Stimulated activated CD4-positive, alpha-beta T cell treated with anti-CD3 and anti-CD28 coated beads, Interleukin-15, amount 100 ng/mL, for 48 hours (primary cell): ENCODE measurements around the gene POLRMT.
A peak's percentile ranks its signal among the peaks of the same experiment; 100 is the strongest.

Source experiments
- DNase-seq, 2 donors: peaks; one replicate each; pipeline ENCODE4 v3.0.0-alpha.2; 2020; ENCODE audit warnings: low read depth in 2 of 2

POLRMT gene

DNA sequence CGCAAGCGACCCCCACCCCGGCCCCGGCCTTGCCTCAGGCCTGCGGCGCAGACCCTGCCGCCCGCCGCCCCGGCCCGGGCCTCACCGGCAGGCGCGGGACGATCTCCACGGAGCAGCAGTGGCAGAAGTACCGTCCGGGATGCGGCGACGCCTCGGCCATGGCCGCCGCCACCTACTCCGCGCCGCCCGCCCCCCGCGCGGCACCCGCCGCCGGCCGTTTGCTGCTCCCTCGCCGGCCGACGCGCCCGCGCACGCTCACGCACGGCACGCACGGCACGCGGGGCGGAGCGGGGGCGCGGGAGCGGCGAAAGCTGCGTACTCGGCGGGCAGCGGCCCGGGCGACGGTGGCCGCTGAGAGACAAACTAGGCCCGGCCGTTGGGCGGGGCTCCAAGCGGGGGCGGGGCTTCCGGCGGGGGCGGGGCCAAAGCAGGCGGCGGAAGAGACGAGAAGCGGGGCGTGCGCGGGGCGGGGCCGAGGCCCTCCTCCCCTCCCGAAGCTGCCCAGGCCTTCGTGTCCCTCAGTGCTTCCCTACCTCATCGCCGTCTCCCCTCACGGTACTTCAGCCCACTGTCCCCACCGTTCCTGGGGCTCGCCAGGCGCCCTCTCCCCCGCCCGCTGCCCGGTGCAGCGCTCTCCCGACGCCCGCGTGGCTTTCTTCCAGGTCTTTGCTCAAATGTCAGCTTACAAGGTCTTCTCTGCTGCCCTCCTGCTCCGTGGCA lies 29.8 kb upstream of the POLRMT start, which contains the start of gene RNF126:
Gene RNF126 (minus strand): TSS at position 253 of the 720 bp plus-strand sequence. CDS start 93 bp downstream, at position 160.
- peak; percentile 88 to 93 for DNase-seq

DNA sequence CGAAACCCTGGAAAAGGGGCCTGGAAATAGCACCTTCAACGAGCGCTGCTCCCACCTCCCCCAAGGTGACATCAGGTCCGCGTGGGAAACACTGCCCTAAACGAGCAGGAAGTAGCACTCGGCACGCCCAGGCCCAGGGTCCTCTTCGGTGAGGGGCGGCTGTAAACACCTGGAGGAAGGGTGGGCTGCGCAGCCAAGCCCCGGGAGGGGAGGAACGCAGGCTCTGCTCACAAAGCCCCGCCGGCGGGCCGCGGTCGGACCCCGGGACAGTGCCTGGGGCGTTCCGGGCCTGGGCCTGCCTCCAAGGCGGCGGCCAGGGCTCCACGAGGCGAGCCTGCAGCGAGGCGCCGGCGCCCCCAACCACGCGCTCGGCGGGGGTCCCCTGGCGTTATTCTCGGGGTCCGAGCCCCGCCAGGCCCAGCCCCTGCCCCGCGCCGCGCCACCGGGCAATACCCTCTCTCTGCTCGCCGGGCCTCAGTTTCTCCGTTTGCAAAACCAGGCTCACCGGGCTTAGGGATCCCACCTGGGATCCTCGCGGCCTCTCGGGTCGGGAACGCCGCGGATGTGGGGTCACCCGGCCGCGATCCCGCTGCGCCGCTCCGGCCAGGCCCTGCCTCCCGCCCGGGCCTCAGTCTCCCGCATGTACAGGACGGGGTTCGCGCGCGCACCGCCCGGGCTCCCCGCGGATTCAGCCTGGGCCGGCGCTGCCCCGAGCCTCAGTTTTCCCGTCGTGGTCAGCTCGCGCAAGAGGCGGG lies 29.0 kb upstream of the POLRMT start:
- peak; percentile 62 to 67 for DNase-seq

DNA sequence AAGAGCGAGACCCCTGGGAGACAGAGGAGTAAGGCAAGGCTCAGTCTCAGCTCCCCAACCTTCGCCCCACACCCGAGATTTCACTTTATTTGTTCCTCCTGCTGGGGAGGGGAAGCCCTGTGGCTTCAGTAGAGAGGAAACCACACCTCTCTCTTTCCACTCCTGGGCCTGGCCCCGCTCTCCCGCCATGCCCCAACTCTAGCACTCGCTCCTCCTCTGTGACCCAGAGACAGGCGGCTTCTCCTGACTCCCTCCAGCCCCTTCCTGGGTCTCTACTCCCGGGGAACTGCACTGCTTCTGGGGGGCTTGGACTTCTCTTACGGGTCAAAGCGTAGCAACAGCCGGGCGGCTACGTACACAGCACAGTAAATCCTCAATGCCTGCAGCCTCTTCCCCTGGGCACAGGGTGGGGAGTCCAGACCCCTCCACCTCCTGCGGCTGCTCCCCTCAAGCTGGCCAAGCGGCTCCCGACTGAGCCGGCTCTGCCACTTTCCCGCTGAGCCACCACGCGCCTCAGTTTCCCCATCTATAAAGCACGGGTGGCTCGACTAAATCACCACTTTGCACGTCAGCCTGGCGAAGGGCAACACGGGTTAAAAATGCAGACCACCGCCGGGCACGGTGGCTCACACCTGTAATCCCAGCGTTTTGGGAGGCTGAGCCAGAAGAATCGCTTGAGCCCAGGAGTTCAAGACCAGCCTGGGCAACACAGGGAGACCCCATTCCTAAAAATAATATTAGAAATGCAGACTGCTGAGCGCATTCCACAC lies 28.3 kb upstream of the POLRMT start:
- peak in 1 of 2 donors; percentile 50 for DNase-seq

DNA sequence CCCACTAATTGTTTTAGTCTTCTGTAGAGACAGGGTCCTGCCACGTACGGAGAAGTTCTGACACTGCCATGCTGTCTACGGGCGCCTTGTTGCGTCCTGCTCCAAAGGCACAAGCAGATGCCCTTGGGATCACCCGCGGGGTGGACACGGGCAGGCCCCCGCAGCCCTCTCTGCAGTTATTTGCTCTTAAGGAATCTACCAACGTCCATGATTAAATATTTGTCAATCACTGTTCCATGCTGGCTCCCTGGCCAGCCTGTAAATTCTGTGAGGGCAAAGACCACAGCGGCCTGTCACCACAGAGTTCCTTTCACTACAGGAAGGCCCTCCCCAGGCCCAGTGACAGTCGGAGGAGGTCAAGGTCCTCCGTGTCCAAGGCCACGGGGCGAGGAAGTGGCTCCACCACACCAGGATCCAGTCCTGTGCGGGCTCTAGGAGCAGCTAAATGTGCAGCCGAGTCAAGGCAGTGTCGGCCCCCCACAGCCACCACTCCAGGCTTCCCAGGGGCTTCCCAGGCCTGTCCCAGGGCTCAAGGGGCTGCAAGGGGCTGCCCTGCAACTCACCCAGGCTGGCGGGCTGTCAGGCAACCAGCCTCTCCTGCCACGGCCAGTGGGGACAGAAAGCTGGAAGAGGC lies 27.6 kb upstream of the POLRMT start:
- DNase-seq: no peak

DNA sequence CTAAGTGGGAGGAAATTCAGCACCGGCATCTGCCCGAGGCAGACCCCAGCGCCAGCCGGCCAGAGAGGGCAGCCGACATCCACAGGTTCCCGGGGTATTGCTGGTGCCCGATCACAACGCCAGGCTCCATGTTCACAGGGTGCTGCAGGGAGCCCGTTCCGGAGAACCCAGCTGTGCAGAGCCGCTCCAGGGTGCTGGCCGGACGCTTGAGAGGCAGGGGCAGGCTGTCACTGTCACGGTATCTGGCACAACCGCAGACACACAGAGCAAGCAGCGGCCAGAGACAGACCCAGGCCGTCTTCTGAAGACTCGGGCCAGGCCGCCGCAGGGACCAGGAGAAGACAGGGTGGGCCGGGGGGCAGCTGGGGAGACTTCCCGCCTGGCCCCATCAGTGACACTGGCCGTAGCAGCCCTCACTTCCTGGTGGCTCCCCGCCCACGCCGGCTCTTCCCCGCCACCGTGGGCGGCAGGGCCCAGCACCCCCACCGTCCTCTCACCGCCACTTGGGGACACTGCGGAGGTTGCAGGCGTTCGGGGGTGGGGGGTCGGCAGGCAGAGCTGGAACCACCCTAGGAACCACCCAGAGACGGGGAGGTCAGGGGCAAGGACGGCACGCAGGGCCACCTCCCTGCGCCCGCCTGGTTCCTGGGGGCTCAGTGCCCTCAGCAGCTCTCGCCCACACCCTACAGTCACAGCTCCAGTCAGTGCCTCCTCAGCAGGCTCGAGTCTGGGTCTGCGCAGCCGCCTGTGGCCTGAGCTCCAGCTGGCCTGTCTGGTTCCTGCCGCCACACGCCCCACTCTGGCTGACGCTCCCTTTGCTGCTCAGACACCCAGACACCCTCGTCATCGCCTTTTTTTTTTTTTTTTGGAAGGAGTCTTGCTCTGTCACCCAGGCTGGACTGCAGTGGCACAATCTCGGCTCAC lies 25.8 kb upstream of the POLRMT start:
- no peak for DNase-seq

DNA sequence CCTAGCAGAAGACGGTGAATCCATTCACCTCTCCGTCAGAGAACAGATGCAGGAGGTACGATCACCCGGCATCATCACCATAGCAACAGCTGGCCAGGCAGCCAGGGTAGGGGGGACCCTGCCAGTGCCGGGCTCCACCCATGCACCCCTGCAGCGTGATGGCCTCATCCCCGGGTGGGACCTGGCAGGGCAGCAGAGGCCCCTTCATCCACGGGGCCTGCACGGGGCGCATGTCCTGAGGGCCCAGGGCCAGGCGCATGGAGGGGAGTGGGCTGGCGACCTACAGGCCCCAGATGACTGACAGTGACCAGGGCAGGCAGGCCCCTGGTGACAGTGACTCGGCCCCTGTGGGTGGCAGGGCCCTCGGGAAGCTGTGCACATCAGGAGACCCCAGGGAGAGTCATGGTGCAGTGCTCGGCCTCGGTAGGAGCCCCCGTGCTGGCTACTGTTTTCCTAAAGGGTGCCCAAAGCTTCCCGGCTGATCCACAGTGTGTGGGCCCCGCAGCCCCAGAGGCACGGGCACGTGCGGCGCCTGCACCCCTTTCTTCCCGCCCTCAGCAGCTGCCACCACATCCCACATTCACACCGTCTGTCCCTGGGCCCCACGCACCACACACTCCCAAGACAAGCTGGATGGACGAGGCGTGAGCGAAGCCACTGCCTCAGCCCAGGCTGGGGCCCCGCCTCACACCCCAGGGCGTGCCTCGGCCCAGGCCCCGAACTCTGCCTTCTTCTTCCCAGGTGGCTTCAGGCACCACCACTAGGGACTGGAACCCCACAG lies 24.9 kb upstream of the POLRMT start:
- DNase-seq: no peak

DNA sequence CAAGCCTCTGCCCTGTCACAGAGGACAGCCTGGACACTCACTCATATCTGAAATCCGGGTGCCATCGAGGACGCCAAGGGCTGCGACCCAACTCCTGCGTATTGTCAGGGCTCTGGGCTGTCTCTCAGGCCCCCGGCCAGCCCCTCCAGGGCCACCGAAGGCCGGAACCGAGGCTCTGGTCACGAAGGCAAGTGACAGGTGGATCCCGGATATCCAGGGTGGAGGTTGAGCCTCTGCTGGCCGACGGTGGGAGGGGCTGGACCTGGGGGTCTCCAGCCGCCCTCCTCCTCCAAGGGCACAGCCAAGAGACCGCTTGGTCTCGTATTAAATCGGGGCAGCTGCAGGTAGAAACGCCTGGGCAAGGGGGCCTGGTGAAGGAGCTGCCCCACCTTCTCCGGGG lies 24.3 kb upstream of the POLRMT start:
- DNase-seq: no peak

DNA sequence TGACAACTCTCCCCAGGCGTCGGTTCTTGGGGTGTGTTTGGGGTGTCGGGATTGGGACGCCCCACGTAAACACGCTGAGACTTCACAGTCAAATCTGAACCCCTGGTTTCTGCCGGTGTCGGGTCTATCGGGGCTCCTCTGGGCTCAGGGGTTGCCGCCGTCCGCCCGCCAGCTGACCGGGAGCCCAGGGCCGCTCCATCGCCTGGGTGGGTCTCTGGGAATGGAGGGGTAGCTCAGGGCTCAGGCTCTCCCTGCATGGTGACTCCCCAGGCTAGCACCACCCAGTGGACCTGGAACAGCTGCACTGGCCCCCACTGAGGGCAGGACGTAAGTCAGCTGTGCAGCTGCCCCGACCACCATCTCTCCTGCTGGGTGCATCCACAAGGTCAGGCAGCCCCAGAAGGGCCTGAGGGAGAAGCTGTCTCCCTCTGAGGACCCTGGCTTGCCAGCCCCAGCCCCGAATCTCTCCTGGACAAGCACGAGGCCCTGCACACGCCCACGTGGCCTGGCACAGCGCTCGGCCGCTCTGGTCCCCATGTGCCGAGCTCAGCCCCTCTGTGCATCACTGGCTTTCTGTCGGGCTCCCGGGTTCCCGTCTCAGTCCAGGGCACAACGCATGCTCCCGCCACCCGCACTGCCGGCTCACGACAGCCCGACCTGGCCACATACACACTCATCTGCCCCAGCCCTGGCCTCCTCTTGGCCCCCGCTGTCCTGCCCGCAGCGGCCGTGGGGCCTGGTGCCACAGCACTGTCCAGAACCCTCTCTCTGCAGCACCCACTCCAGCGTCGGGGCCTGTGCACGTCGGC lies 23.6 kb upstream of the POLRMT start:
- no peak for DNase-seq

DNA sequence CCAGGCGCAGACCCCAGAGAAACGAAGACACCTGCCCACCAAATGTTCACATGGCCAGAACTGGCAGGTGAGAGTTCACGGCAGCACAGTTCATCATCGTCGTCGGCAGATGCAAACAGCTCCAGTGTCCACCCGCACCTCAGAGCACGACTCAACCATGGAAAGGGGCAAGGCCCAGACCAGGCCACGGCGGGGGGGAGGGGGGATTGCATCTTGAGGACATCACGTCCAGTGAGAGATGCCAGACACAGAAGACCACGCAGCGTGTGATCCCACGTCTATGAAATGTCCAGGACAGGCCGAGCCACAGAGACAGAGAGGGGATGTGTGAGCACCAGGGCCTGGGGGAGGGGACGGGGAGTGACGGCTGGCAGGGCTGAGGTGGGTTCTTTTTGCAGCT lies 22.4 kb upstream of the POLRMT start:
- DNase-seq: no peak

DNA sequence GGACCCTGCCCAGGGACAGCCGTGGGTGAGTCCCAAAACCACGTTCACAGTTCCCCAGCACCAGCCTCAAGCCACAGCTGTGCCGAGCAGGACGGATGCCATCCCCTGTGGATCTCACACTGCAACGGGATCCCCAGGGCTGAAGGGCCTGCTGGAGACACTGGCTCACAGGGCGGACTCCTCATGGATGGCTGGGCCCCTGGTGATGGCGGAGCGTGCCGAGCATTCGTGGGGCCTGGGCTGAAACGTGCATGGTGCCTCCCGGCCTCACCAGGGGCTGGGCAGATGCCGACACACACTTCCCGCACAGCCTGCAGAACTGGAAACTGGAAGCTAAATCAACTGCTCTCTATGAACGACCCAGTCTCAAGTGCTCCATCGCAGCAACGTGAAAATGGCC lies 20.1 kb upstream of the POLRMT start:
- DNase-seq: no peak

DNA sequence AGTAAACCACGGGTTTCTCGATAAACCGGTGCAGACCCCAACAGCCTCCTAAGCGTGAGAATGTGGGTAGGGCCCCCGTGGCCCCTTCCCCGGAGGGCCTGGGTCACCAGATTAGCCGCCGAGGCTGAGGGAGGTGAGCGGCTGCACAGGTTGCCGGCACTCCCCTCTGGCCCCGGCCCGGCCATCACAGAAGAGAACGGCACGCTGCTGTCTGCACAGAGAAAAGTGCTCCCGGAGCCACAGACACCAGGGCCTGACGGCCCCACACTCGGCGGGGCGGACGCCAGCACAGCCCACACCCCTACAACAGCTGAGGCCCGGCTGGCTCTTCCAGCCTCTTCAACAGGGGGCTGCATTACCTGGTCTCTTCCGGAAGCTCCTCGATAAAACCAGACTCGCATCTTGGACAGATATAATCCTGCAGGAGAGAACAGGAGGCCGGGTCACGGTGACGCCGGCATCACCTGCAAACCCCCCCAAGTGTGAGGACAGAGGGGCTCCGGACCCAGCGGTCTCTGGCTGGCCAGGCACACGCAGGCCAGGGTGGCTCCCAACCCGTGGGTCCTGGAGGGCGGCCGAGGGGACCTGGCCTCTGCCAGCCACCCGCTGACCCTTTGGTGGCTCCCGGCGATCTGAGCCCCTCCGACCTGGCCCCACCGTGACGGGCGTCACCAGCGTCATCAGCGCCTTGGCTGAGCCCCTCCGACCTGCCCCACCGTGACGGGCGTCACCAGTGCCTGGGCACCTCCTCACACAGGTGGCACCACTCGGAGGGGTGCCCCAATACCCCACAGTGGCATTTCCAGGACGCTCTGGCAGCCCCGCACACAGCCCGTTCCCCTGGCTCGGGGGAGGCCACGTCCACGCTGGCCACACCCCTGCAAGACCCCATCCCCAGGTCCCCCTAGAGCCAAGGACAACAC lies 19.4 kb upstream of the POLRMT start:
- DNase-seq: no peak

DNA sequence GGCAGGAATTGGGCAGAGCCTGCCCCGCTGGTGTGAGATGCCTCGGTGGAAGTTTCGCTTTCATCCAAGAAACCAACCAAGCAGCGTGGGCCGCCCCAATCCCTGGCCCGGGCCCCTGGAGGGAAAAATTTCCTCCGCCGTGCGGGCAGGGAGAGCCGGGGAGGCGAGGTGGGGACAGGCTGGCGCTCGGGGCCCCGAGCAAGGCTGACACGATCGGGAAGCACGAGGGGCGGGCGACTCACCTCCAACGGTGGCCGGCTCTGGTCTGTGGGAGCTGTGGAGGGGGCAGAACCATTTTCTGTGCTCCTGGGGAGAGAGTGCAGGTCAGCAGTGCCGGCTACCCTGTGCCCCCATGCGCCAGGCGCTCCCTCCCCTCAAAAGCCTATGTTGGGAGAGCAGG lies 18.7 kb upstream of the POLRMT start:
- DNase-seq: no peak

DNA sequence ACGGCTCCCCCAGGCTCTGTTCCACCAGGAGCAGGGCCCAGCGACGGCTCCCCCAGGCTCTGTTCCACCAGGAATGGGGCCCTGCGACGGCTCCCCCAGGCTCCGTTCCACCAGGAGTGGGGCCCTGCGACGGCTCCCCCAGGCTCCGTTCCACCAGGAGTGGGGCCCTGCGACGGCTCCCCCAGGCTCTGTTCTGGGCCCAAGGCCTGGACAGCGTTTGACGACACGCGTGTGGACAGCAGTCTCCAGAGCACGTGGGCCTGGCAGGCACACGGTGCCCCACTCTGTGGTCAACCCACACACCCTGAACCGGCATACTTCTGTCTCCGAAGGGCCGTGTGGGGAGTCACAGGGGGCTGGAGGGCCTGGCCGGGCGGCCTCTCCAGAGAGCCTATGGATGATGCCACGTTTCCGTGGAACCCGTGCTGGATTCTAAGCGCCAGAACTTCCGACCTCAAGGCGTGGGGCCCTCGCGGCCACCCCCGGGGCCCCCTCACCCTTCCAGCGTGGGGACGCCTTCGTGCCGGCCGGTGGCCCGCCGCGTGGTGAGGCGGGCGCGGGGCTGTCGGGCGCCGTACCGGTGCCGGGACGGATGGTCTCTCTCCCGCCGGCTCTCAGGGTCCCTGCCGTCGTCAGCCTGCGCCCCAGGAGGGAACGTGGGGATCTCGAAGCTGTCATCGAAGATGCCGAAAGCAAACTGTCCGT lies 17.9 kb upstream of the POLRMT start:
- DNase-seq: no peak

DNA sequence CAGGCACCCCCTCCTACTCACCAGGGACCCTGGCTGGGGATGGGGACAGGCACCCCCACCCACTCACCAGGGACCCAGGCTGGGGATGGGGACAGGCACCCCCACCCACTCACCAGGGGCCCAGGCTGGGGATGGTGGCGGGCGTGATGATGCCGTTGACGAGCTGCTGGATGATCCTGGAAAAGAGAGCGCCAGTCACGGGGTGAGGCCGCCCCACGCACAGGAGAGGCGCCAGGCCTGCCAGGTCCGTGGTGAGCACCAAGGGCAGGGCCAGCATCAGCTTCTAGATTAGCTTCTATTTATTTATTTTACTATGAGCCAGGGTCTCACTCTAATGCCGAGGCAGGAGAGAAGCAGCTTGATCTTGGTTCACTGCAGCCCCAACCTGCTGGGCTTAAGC lies 16.8 kb upstream of the POLRMT start:
- DNase-seq: no peak

DNA sequence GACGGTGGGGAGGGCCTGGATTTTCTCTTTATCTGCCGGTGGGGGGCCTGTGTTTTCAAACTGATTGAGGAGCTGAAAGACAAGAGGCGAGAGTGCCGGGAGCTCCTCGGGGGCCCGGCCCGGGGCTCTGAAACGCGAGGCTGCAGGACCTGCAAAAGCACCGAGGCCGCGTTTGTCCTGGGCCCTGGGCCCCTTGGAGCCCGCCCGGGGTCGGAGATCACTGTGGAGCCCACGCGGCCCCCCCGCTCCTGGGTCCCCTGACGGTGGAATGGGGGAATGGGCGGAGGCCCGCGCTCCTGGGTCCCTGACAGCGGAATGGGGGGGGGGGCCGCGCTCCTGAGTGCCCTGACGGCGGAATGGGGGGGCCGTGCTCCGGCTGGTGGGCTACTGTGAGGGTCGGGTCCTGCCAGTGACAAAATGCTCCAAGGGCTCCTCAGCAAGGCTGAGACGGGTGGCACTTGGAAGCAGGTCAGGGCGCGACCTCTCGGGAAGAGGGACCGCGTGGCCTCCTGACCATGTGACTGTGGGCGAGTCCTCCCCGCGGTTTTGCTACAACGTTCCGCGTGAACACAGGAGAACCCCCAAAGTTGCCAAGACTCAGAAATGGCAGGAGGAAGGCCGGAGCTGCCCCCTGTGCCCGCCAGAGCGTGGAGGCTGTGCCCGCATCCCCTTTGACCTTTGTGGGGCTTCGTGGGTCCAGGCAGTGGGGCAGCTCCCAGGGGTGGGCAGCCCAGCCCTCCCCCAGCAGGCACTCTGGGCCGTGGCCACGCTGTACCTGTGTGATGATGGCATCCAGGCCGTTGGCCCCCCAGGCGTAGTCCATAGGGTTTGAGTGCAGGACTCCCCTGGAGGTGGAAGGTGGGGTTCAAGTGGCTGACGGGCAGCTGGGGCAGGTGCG lies 15.8 kb upstream of the POLRMT start:
- no peak for DNase-seq

DNA sequence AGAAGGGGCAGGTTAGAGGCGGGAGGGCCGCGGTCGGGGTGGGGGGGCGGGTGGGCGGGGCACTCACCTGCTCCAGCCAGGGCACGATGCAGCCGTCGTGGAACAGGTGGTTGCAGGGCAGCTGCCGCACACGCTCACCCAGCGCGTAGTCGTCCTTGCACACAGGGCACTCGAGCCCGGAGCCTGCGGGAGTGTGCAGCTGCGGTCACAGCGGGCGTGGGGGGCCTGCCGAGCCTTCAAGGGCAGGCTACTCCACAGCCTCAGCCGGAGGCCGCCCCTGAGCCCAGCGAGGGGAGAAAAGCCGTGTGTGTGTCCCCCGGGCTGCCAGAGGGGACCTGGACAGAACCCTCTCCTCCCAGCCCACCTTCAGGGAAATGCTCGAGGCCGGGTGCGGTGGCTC lies 15.0 kb upstream of the POLRMT start:
- no peak for DNase-seq
